Measurements from ENCODE around the gene CRLF2.

GRCh38 chrX:1151378-1152077 lies 60.9 kb downstream of the CRLF2 start:
- no peak for TF ChIP-seq CTCF (IDR thresholded peaks at IDR 0.05; ENCODE audit: low read length)
- TF ChIP-seq EZH2 (IDR thresholded peaks at IDR 0.05; ENCODE audit: borderline replicate concordance, low read length): no peak

All from OCI-LY1 (cell line).